GM23338 (cell line): ENCODE results near the gene LEPR.
A peak's percentile ranks its signal among the peaks of the same experiment; 100 is the strongest.

Experiments
- CREB1 ChIP-seq: fragments of 250-450 bp; sonication (Bioruptor Pico); IDR thresholded peaks from 2 replicates; pipeline ENCODE4 v1.5.0; 2020; ENCODE audit warnings: low read depth, mild to moderate bottlenecking, moderate library complexity
- EZH2 ChIP-seq: fragments of 200-600 bp; sonication (generic); IDR thresholded peaks from one replicate; pipeline ENCODE4 v1.8.0; 2017; ENCODE audit warnings: antibody characterized with exemption, mild to moderate bottlenecking, low read depth; ENCODE audit not compliant: unreplicated experiment
- EZH2phosphoT487 ChIP-seq: fragments of 200-600 bp; sonication (generic); IDR thresholded peaks from one replicate; pipeline ENCODE4 v1.8.1; 2018; ENCODE audit warnings: antibody characterized with exemption; ENCODE audit not compliant: unreplicated experiment
- JUNB ChIP-seq: IDR thresholded peaks from one replicate; pipeline ENCODE4 v1.6.1; 2016; ENCODE audit warnings: antibody characterized with exemption; ENCODE audit not compliant: unreplicated experiment
- POLR2AphosphoS5 ChIP-seq: IDR thresholded peaks from 2 replicates; pipeline ENCODE4 v1.6.1; 2016; ENCODE audit warnings: antibody characterized with exemption, low read depth
- ZNF331 ChIP-seq: fragments of 250-450 bp; sonication (Bioruptor Pico); IDR thresholded peaks from 2 replicates; pipeline ENCODE4 v1.5.0; 2020; ENCODE audit warnings: low read depth, mild to moderate bottlenecking, moderate library complexity
- TF ChIP-seq, protein P1 (sequence below), 2 experiments: fragments of 200-600 bp in 1 of 2; sonication (generic) in 1 of 2; conservative IDR thresholded peaks; 2 replicates each; pipeline versions ENCODE4 v1.5.1 to v1.6.1; 2016 to 2017; ENCODE audit warnings: antibody characterized with exemption in 2 of 2, low read depth in 2 of 2, mild to moderate bottlenecking in 2 of 2, moderate library complexity in 1 of 2
- TF ChIP-seq, protein P2 (sequence below): IDR thresholded peaks from one replicate; pipeline ENCODE4 v1.6.1; 2018; ENCODE audit warnings: antibody characterized with exemption; ENCODE audit not compliant: unreplicated experiment

- TF ChIP-seq EZH2 (no peak), JUNB (no peak), POLR2AphosphoS5 (no peak), EZH2phosphoT487 (no peak), CREB1 (CRISPR knock-in tag) (no peak), ZNF331 (CRISPR knock-in tag) (no peak)
- TF ChIP-seq, protein P1, sequence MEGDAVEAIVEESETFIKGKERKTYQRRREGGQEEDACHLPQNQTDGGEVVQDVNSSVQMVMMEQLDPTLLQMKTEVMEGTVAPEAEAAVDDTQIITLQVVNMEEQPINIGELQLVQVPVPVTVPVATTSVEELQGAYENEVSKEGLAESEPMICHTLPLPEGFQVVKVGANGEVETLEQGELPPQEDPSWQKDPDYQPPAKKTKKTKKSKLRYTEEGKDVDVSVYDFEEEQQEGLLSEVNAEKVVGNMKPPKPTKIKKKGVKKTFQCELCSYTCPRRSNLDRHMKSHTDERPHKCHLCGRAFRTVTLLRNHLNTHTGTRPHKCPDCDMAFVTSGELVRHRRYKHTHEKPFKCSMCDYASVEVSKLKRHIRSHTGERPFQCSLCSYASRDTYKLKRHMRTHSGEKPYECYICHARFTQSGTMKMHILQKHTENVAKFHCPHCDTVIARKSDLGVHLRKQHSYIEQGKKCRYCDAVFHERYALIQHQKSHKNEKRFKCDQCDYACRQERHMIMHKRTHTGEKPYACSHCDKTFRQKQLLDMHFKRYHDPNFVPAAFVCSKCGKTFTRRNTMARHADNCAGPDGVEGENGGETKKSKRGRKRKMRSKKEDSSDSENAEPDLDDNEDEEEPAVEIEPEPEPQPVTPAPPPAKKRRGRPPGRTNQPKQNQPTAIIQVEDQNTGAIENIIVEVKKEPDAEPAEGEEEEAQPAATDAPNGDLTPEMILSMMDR (conservative IDR thresholded peaks at IDR 0.05; ENCODE audit: low read depth in 2 of 2) = peak; percentile 66 to 83
- TF ChIP-seq, protein P2, sequence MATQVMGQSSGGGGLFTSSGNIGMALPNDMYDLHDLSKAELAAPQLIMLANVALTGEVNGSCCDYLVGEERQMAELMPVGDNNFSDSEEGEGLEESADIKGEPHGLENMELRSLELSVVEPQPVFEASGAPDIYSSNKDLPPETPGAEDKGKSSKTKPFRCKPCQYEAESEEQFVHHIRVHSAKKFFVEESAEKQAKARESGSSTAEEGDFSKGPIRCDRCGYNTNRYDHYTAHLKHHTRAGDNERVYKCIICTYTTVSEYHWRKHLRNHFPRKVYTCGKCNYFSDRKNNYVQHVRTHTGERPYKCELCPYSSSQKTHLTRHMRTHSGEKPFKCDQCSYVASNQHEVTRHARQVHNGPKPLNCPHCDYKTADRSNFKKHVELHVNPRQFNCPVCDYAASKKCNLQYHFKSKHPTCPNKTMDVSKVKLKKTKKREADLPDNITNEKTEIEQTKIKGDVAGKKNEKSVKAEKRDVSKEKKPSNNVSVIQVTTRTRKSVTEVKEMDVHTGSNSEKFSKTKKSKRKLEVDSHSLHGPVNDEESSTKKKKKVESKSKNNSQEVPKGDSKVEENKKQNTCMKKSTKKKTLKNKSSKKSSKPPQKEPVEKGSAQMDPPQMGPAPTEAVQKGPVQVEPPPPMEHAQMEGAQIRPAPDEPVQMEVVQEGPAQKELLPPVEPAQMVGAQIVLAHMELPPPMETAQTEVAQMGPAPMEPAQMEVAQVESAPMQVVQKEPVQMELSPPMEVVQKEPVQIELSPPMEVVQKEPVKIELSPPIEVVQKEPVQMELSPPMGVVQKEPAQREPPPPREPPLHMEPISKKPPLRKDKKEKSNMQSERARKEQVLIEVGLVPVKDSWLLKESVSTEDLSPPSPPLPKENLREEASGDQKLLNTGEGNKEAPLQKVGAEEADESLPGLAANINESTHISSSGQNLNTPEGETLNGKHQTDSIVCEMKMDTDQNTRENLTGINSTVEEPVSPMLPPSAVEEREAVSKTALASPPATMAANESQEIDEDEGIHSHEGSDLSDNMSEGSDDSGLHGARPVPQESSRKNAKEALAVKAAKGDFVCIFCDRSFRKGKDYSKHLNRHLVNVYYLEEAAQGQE = no peak
Observed at GRCh38 chr1:65459397-65459768, 38.9 kb downstream of the LEPR start.
